HT1080 (cell line): Measurements from ENCODE around the gene GOLGA6L7. TPM values are rescaled to one million over a fixed set of nuclear protein-coding genes. Genes with fewer than 3 reads are reported as not detected.

ENCODE experiments used
- total RNA-seq: library from RNA; depleted of rRNA; stranded (reverse); fragments of >200 nt; shearing (Covaris generic); gene quantifications from 2 replicates; pipeline ENCODE4 v1.2.3, GENCODE V29; 2014; rRNA removed

Gene GOLGA6L7
- total RNA-seq, 1 experiment from 2014 or later, result not detected

Other genes starting within 250 kb of the GOLGA6L7 start
- gene GOLGA8M, start 136.2 kb downstream of the GOLGA6L7 start, total RNA-seq, result not detected in 2 replicates
- 44.5 and 50.8 TPM in 2 replicates for gene APBA2, start 37.3 kb upstream of the GOLGA6L7 start, total RNA-seq